ENCODE measurements around the gene FHAD1.
"Not testable (repeated sequence)": the region's sequence is repeated elsewhere in the genome, so short reads cannot be mapped to it uniquely, and the experiment has no call there.

FHAD1 gene

GRCh38 chr1:15276691-15277446 is 29.8 kb downstream of the FHAD1 start:
- no peak for DNase-seq (ENCODE audit: low spot score)

- DNase-seq (ENCODE audit: low spot score), result no peak
Observed at GRCh38 chr1:15277447-15277838, 30.4 kb downstream of the FHAD1 start.

GRCh38 chr1:15277933-15278332 is 30.9 kb downstream of the FHAD1 start:
- no peak for DNase-seq (ENCODE audit: low spot score)

GRCh38 chr1:15279576-15280230 is 32.7 kb downstream of the FHAD1 start:
- DNase-seq (ENCODE audit: low spot score), result no peak

- DNase-seq (ENCODE audit: low spot score), result no peak
Observed at GRCh38 chr1:15280416-15280815, 33.4 kb downstream of the FHAD1 start.

GRCh38 chr1:15282038-15282437 is 35.0 kb downstream of the FHAD1 start:
- no peak for DNase-seq (ENCODE audit: low spot score)

- no peak for DNase-seq (ENCODE audit: low spot score)
Observed at GRCh38 chr1:15282810-15283474, 35.9 kb downstream of the FHAD1 start.

- no peak for DNase-seq (ENCODE audit: low spot score)
Observed at GRCh38 chr1:15283526-15283925, 36.5 kb downstream of the FHAD1 start.

GRCh38 chr1:15286452-15286851 is 39.4 kb downstream of the FHAD1 start:
- no peak for DNase-seq (ENCODE audit: low spot score)

GRCh38 chr1:15287035-15287979 is 40.3 kb downstream of the FHAD1 start:
- DNase-seq (ENCODE audit: low spot score), result no peak

GRCh38 chr1:15288173-15288926 is 41.3 kb downstream of the FHAD1 start:
- DNase-seq (ENCODE audit: low spot score), result no peak

GRCh38 chr1:15289251-15289651 is 42.2 kb downstream of the FHAD1 start:
- no peak for DNase-seq (ENCODE audit: low spot score)

- no peak for DNase-seq (ENCODE audit: low spot score)
Observed at GRCh38 chr1:15290382-15290781, 43.4 kb downstream of the FHAD1 start.

GRCh38 chr1:15295696-15296095 is 48.7 kb downstream of the FHAD1 start:
- no peak for DNase-seq (ENCODE audit: low spot score)

GRCh38 chr1:15296585-15297321 is 49.7 kb downstream of the FHAD1 start:
- DNase-seq (ENCODE audit: low spot score), result no peak

- DNase-seq (ENCODE audit: low spot score), result not testable (repeated sequence)
Observed at GRCh38 chr1:15297975-15298374, 51.0 kb downstream of the FHAD1 start.

GRCh38 chr1:15299179-15299578 is 52.2 kb downstream of the FHAD1 start:
- DNase-seq (ENCODE audit: low spot score), result no peak

- no peak for DNase-seq (ENCODE audit: low spot score)
Observed at GRCh38 chr1:15299806-15300205, 52.8 kb downstream of the FHAD1 start.

GRCh38 chr1:15303935-15304334 is 56.9 kb downstream of the FHAD1 start:
- DNase-seq (ENCODE audit: low spot score), result no peak

- peak; percentile 74 for DNase-seq (ENCODE audit: low spot score)
Observed at GRCh38 chr1:15304708-15305467, 57.9 kb downstream of the FHAD1 start.

All from ecto neural progenitor cell (in vitro differentiated cells).